C4-2B (cell line): ENCODE measurements around the gene DLX2.

Experiments
- H3K27ac ChIP-seq: fragments of 450-650 bp; 2 replicates; pipeline ENCODE4 v1.5.1; 2017
- CTCF ChIP-seq: fragments of 450-650 bp; conservative IDR thresholded peaks from 2 replicates; pipeline ENCODE4 v1.5.1; 2017; ENCODE audit warnings: mild to moderate bottlenecking
- ZFX ChIP-seq: fragments of 450-650 bp; IDR thresholded peaks from 2 replicates; pipeline ENCODE4 v1.6.1; 2017

The DLX2 gene

GRCh38 chr2:172086241-172087206 lies 16.2 kb downstream of the DLX2 start:
- peak overlapping the region; percentile 75; the same call in 1 of the 2 replicates for H3K27ac ChIP-seq
- TF ChIP-seq CTCF = no peak
- TF ChIP-seq ZFX = no peak

GRCh38 chr2:172085460-172086159 lies 17.1 kb downstream of the DLX2 start, which contains the start of gene DLX1:
DLX1 (plus strand) TSS chr2:172085507; CDS start chr2:172085678, 171 bp downstream.
- peak within 1 kb of the TSS; percentile 96 for H3K27ac ChIP-seq
- TF ChIP-seq ZFX (no peak), CTCF (no peak)

- H3K27ac ChIP-seq = peak overlapping the region; percentile 96
- TF ChIP-seq ZFX = peak; percentile 68
- TF ChIP-seq CTCF = no peak
These were observed 17.8 kb downstream of the DLX2 start for GRCh38 chr2:172084645-172085459.

GRCh38 chr2:172084395-172084644 lies 18.4 kb downstream of the DLX2 start:
- TF ChIP-seq ZFX (no peak), CTCF (no peak)
- H3K27ac ChIP-seq = peak overlapping the region; percentile 96

GRCh38 chr2:172083628-172084394 lies 18.9 kb downstream of the DLX2 start:
- H3K27ac ChIP-seq = peak overlapping the region; percentile 96
- TF ChIP-seq ZFX = no peak
- TF ChIP-seq CTCF = no peak

GRCh38 chr2:172082944-172083627 lies 19.6 kb downstream of the DLX2 start:
- TF ChIP-seq CTCF (no peak), ZFX (no peak)
- H3K27ac ChIP-seq = no peak overlapping the region; the same call in 1 of the 2 replicates
